Stomach (tissue), 9 donors: ENCODE results near the gene SETD4. TPM values are rescaled to one million over a fixed set of nuclear protein-coding genes. Genes with fewer than 3 reads are reported as not detected.
"Not testable (repeated sequence)": the region's sequence is repeated elsewhere in the genome, so short reads cannot be mapped to it uniquely, and the experiment has no call there.

Experiments
- DNase-seq, 2 donors: peaks; one replicate each; pipeline versions ENCODE4 v3.0.0 to v3.0.0-alpha.2; 2013 to 2019
- H3K27ac ChIP-seq, 5 donors: fragments of 200-600 bp in 4 of 5; sonication (generic) in 4 of 5; one replicate each; pipeline ENCODE4 v1.5.1; 2013 to 2019; ENCODE audit warnings: mild to moderate bottlenecking in 1 of 5, moderate library complexity in 1 of 5
- H3K27me3 ChIP-seq, 3 donors: fragments of 200-600 bp; sonication (generic); one replicate each; pipeline ENCODE4 v1.5.1; 2017 to 2019; ENCODE audit warnings: mixed run types in 1 of 3
- H3K36me3 ChIP-seq, 4 donors: fragments of 200-600 bp; sonication (generic); 1 replicate in 3 of 4; 2 replicates in 1 of 4; pipeline ENCODE4 v1.5.1; 2016 to 2019
- H3K4me1 ChIP-seq, 4 donors: fragments of 200-600 bp; sonication (generic); one replicate each; pipeline ENCODE4 v1.5.1; 2016 to 2019
- H3K4me3 ChIP-seq, 4 donors: fragments of 200-600 bp; sonication (generic) in 3 of 4; one replicate each; pipeline ENCODE4 v1.5.1; 2016 to 2019; ENCODE audit warnings: mild to moderate bottlenecking in 1 of 4
- H3K9me3 ChIP-seq, 4 donors: fragments of 200-600 bp; sonication (generic); one replicate each; pipeline ENCODE4 v1.5.1; 2016 to 2019
- CTCF ChIP-seq, 7 experiments: fragments of 450-650 bp in 4 of 7; fragments of 200-600 bp in 3 of 7; sonication (generic) in 3 of 7; IDR thresholded peaks; one replicate each; pipeline ENCODE4 v1.5.1; 2016 to 2019; ENCODE audit warnings: antibody characterized with exemption in 7 of 7, control low read depth in 2 of 7, mild to moderate bottlenecking in 1 of 7
- EP300 ChIP-seq: sonication (generic); formaldehyde crosslinking; IDR thresholded peaks from one replicate; pipeline ENCODE4 v1.6.1; 2017; ENCODE audit warnings: antibody characterized with exemption
- POLR2A ChIP-seq, 4 donors: fragments of 450-650 bp; IDR thresholded peaks; one replicate each; pipeline ENCODE4 v1.6.1; 2016; ENCODE audit warnings: antibody characterized with exemption in 4 of 4, control low read depth in 2 of 4, mild to moderate bottlenecking in 1 of 4, moderate library complexity in 1 of 4
- POLR2AphosphoS5 ChIP-seq, 3 donors: sonication (generic); formaldehyde crosslinking; IDR thresholded peaks; one replicate each; pipeline ENCODE4 v1.6.1; 2016; ENCODE audit warnings: antibody characterized with exemption in 3 of 3
- WGBS, 5 donors: extraction: QIAGEN DNeasy Blood & Tissue Kit in 3 of 5; methylation state at CpG; one replicate each; pipeline versions ENCODE4 v1.1.5 to v1.1.7; 2013 to 2018; 5-methylcytosine and 5-hydroxymethylcytosine counted together
- intact Hi-C: fragments of 100-400 bp; cut with DNase I; formaldehyde crosslinking; loops from one replicate; pipeline ENCODE4 v1.15.1; 2023; ENCODE audit warnings: low total_unique reads
- polyA plus RNA-seq, 3 donors: library from polyadenylated mRNA; stranded (reverse); fragments of 200-250 nt; gene quantifications; one replicate each; pipeline ENCODE4 v1.2.3, GENCODE V29; 2013
- total RNA-seq, 5 donors: library from RNA; depleted of rRNA; stranded (reverse); fragments of >200 nt; gene quantifications; one replicate each; pipeline versions ENCODE4 v1.1.0 to v1.2.3, GENCODE V29; 2014 to 2016
- donor health status: healthy with polysubstance abuse.
- donor health status: Bipolar disorder and iron deficiency.
- donor health status: healthy.

The SETD4 gene
- total and polyA plus RNA-seq, 8 donors, result 6.9 to 87.5 (median 25.5) TPM

- Histone ChIP-seq H3K36me3 (peaks cover 1 to 16% (median 11%) of the 10 kb centered on the region in 4 donors), H3K27ac (peak overlapping the region in 4 of 5 donors; percentile 12 to 66 (median 52)), H3K9me3 (no peaks in the 10 kb centered on the region), H3K4me1 (peaks cover 9 to 43% (median 23%) of the 10 kb centered on the region in 4 donors), H3K4me3 (no peak overlapping the region), H3K27me3 (no peaks in the 10 kb centered on the region)
- WGBS, 5 donors, result 31 to 47% (median 33%) methylated on average over 7 of the region's 7 CpGs
- intact Hi-C loops, result no loop called here
- peak; percentile 56 to 64 for DNase-seq
- TF ChIP-seq EP300 (no peak), POLR2AphosphoS5 (IDR thresholded peaks at IDR 0.05) (peak in 2 of 3 donors; percentile 47 to 82)
These were observed 16.7 kb upstream of the SETD4 start for GRCh38 chr21:36076878-36077655.

GRCh38 chr21:36075953-36076352 is 15.6 kb upstream of the SETD4 start:
- intact Hi-C loops, result no loop called here
- Histone ChIP-seq H3K27me3 (no peaks in the 10 kb centered on the region), H3K9me3 (no peaks in the 10 kb centered on the region), H3K4me1 (peaks cover 20 to 54% (median 34%) of the 10 kb centered on the region in 4 donors), H3K27ac (peak overlapping the region in 3 of 5 donors; percentile 12 to 66 (median 52)), H3K4me3 (no peak overlapping the region), H3K36me3 (peaks cover 7 to 26% (median 19%) of the 10 kb centered on the region in 4 donors)
- 81 to 94% (median 88%) methylated on average over 5 of the region's 5 CpGs for WGBS, 5 donors
- TF ChIP-seq POLR2AphosphoS5 (IDR thresholded peaks at IDR 0.05), result no peak
- no peak for TF ChIP-seq EP300
- no peak for TF ChIP-seq CTCF (IDR thresholded peaks at IDR 0.05)
- TF ChIP-seq POLR2A (IDR thresholded peaks at IDR 0.05), result no peak
- DNase-seq, result no peak

- H3K27ac ChIP-seq, result peak overlapping the region in 1 of 5 donors; percentile 66
- H3K27me3 ChIP-seq, result no peaks in the 10 kb centered on the region
- no peak for TF ChIP-seq EP300
- TF ChIP-seq POLR2A (IDR thresholded peaks at IDR 0.05), result no peak
- TF ChIP-seq POLR2AphosphoS5 (IDR thresholded peaks at IDR 0.05), result no peak
- TF ChIP-seq CTCF (IDR thresholded peaks at IDR 0.05), result no peak
- intact Hi-C loops, result no loop called here
- peaks cover 7 to 26% (median 19%) of the 10 kb centered on the region in 4 donors for H3K36me3 ChIP-seq
- H3K4me1 ChIP-seq, result peaks cover 23 to 62% (median 41%) of the 10 kb centered on the region in 4 donors
- H3K9me3 ChIP-seq, result no peaks in the 10 kb centered on the region
- no peak overlapping the region for H3K4me3 ChIP-seq
- DNase-seq, result peak in 1 of 2 donors; percentile 36
- WGBS, 5 donors, result 71 to 83% (median 81%) methylated on average over 3 of the region's 3 CpGs
These were observed 14.8 kb upstream of the SETD4 start for GRCh38 chr21:36075171-36075570.

GRCh38 chr21:36073911-36074310 is 13.6 kb upstream of the SETD4 start:
- peaks cover 7 to 26% (median 19%) of the 10 kb centered on the region in 4 donors for H3K36me3 ChIP-seq
- intact Hi-C loops, H3K27me3 ChIP-seq, H3K9me3 ChIP-seq, DNase-seq, H3K4me3 ChIP-seq: not testable (repeated sequence)
- H3K27ac ChIP-seq, result peak overlapping the region in 1 of 5 donors; percentile 36
- WGBS, 5 donors, result 88 to 94% (median 92%) methylated on average over 5 of the region's 5 CpGs
- H3K4me1 ChIP-seq, result peaks cover 30 to 68% (median 47%) of the 10 kb centered on the region in 4 donors

GRCh38 chr21:36073181-36073580 is 12.9 kb upstream of the SETD4 start:
- DNase-seq, result peak; percentile 56 to 57
- peaks cover 30 to 66% (median 47%) of the 10 kb centered on the region in 4 donors for H3K4me1 ChIP-seq
- H3K9me3 ChIP-seq, result peaks cover 0 to 10% (median 3%) of the 10 kb centered on the region in 4 donors
- WGBS, 5 donors, result 21 to 28% (median 26%) methylated on average over 3 of the region's 3 CpGs
- intact Hi-C loops, result no loop called here
- no peak overlapping the region for H3K4me3 ChIP-seq
- no peaks in the 10 kb centered on the region for H3K27me3 ChIP-seq
- TF ChIP-seq POLR2A (IDR thresholded peaks at IDR 0.05), result no peak
- TF ChIP-seq POLR2AphosphoS5 (IDR thresholded peaks at IDR 0.05), result no peak
- TF ChIP-seq CTCF (IDR thresholded peaks at IDR 0.05), result no peak
- TF ChIP-seq EP300, result no peak
- H3K36me3 ChIP-seq, result peaks cover 7 to 26% (median 19%) of the 10 kb centered on the region in 4 donors
- peak overlapping the region in 3 of 5 donors; percentile 4 to 36 (median 14) for H3K27ac ChIP-seq
